22Rv1 (cell line): ENCODE data around the gene DDTL.
"Not testable (repeated sequence)": the region's sequence is repeated elsewhere in the genome, so short reads cannot be mapped to it uniquely, and the experiment has no call there.

Experiments used
- ZFX ChIP-seq: fragments of 450-650 bp; IDR thresholded peaks from 2 replicates; pipeline ENCODE4 v1.6.1; 2017; ENCODE audit warnings: antibody characterized with exemption, borderline replicate concordance
- TF ChIP-seq, protein P1 (sequence below): fragments of 450-650 bp; IDR thresholded peaks from 2 replicates; pipeline ENCODE4 v1.5.1; 2017; ENCODE audit warnings: mild to moderate bottlenecking

DNA sequence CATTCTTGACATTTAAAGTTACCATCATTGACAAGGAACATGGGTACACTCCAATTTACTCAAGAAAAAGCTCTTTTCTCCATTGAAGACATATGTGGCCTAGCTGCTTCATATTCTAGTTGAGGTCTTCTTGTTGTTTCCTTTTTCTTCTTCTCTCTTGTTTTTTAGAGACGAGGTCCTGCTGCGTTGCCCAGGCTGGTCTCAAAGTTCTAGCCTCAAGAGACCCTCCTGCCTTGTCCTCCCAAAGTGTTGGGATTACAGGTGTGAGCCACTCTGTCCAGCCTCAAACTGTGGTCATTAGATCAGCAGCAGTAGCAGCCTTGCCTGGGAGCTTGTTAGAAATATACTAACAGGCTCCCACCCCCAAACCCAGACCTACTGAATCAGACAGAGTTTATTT lies 26.4 kb downstream of the DDTL start:
- TF ChIP-seq, protein P1, sequence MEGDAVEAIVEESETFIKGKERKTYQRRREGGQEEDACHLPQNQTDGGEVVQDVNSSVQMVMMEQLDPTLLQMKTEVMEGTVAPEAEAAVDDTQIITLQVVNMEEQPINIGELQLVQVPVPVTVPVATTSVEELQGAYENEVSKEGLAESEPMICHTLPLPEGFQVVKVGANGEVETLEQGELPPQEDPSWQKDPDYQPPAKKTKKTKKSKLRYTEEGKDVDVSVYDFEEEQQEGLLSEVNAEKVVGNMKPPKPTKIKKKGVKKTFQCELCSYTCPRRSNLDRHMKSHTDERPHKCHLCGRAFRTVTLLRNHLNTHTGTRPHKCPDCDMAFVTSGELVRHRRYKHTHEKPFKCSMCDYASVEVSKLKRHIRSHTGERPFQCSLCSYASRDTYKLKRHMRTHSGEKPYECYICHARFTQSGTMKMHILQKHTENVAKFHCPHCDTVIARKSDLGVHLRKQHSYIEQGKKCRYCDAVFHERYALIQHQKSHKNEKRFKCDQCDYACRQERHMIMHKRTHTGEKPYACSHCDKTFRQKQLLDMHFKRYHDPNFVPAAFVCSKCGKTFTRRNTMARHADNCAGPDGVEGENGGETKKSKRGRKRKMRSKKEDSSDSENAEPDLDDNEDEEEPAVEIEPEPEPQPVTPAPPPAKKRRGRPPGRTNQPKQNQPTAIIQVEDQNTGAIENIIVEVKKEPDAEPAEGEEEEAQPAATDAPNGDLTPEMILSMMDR, result not testable (repeated sequence)
- TF ChIP-seq ZFX, result not testable (repeated sequence)
